ENCODE measurements around the gene MAPK8IP1.

DNA sequence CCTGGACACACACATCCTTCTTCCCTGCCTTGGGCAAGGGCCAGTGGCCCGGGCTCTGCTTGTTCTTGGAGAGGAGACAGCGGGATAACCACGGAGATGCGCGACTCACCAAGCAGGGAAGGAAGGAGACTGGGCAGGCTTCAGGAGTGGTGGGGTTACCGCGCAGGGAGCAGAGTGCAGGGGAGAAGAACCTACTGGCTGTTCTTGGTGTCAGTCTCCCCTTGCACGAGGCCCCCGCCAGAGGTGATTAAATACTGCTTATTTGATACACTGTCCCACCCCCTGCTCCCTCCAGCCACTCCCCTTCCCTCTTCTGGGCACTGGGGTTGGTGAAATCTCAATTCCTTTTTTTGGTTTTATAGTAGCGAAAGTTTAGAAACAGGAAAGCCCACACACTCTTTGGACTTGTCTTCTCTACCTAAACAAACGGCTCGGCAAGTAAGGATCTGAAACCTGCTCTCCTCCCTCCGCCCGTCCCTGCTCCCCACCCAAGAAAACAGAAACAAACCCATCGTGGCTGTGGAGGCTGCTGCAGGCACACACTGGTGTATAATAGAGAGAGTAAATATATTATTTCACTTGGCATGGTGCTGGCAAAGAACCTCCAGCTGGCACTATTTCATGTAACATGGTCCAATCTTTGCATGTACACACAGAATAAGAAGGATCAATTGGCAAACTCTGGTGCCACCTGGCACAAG is 47.8 kb downstream of the MAPK8IP1 start:
- TF ChIP-seq POLR2A (IDR thresholded peaks at IDR 0.05; ENCODE audit: low read length) = no peak
- TF ChIP-seq MAZ (IDR thresholded peaks at IDR 0.05; ENCODE audit: borderline replicate concordance, low read depth, low read length) = no peak
- TF ChIP-seq, protein P1, sequence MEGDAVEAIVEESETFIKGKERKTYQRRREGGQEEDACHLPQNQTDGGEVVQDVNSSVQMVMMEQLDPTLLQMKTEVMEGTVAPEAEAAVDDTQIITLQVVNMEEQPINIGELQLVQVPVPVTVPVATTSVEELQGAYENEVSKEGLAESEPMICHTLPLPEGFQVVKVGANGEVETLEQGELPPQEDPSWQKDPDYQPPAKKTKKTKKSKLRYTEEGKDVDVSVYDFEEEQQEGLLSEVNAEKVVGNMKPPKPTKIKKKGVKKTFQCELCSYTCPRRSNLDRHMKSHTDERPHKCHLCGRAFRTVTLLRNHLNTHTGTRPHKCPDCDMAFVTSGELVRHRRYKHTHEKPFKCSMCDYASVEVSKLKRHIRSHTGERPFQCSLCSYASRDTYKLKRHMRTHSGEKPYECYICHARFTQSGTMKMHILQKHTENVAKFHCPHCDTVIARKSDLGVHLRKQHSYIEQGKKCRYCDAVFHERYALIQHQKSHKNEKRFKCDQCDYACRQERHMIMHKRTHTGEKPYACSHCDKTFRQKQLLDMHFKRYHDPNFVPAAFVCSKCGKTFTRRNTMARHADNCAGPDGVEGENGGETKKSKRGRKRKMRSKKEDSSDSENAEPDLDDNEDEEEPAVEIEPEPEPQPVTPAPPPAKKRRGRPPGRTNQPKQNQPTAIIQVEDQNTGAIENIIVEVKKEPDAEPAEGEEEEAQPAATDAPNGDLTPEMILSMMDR (IDR thresholded peaks at IDR 0.05) = no peak
- TF ChIP-seq, protein P2, sequence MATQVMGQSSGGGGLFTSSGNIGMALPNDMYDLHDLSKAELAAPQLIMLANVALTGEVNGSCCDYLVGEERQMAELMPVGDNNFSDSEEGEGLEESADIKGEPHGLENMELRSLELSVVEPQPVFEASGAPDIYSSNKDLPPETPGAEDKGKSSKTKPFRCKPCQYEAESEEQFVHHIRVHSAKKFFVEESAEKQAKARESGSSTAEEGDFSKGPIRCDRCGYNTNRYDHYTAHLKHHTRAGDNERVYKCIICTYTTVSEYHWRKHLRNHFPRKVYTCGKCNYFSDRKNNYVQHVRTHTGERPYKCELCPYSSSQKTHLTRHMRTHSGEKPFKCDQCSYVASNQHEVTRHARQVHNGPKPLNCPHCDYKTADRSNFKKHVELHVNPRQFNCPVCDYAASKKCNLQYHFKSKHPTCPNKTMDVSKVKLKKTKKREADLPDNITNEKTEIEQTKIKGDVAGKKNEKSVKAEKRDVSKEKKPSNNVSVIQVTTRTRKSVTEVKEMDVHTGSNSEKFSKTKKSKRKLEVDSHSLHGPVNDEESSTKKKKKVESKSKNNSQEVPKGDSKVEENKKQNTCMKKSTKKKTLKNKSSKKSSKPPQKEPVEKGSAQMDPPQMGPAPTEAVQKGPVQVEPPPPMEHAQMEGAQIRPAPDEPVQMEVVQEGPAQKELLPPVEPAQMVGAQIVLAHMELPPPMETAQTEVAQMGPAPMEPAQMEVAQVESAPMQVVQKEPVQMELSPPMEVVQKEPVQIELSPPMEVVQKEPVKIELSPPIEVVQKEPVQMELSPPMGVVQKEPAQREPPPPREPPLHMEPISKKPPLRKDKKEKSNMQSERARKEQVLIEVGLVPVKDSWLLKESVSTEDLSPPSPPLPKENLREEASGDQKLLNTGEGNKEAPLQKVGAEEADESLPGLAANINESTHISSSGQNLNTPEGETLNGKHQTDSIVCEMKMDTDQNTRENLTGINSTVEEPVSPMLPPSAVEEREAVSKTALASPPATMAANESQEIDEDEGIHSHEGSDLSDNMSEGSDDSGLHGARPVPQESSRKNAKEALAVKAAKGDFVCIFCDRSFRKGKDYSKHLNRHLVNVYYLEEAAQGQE (IDR thresholded peaks at IDR 0.05) = no peak
- no peak for TF ChIP-seq HOXA7 (CRISPR knock-in tag; IDR thresholded peaks at IDR 0.05)

Measured in A549 (cell line).